Neural progenitor cell (in vitro differentiated cells): ENCODE data around the gene CTSL.
"Not testable (repeated sequence)": the region's sequence is repeated elsewhere in the genome, so short reads cannot be mapped to it uniquely, and the experiment has no call there.

Experiments
- CTCF ChIP-seq: fragments of 200-600 bp; sonication (generic); IDR thresholded peaks from 2 replicates; pipeline ENCODE4 v1.5.1; 2017; ENCODE audit warnings: antibody characterized with exemption, mild to moderate bottlenecking
- EZH2 ChIP-seq: fragments of 200-600 bp; sonication (generic); IDR thresholded peaks from 2 replicates; pipeline ENCODE4 v1.6.1; 2017; ENCODE audit warnings: antibody characterized with exemption, mild to moderate bottlenecking, moderate library complexity

DNA sequence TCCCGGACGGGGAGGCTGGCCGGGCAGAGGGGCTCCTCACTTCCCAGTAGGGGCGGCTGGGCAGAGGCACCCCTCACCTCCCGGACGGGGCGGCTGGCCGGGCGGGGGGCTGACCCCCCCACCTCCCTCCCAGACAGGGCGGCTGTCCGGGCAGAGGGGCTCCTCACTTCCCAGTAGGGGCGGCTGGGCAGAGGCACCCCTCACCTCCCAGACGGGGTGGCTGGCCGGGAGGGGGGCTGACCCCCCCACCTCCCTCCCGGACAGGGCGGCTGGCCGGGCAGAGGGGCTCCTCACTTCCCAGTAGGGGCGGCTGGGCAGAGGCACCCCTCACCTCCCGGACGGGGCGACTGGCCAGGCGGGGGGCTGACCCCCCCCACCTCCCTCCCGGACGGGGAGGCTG lies 32.4 kb downstream of the CTSL start:
- TF ChIP-seq CTCF, EZH2: not testable (repeated sequence)
